Astrocyte (in vitro differentiated cells and primary cell): ENCODE results near the gene ATRNL1. TPM values are rescaled to one million over a fixed set of nuclear protein-coding genes. Genes with fewer than 3 reads are reported as not detected.

Experiments
- DNase-seq: peaks from one replicate; pipeline ENCODE4 v3.0.0-alpha.2; 2010; ENCODE audit warnings: low read depth
- FAIRE-seq: peaks from 2 replicates; lab custom pipeline; 2011; peaks lifted over from hg19 to GRCh38; lab: Jason Lieb, UNC
- H2AFZ ChIP-seq: 2 replicates; pipeline ENCODE4 v1.6.0; 2012; ENCODE audit warnings: low read depth, low read length, inconsistent platforms
- H3K27ac ChIP-seq: 2 replicates; pipeline ENCODE4 v1.5.1; 2011; ENCODE audit warnings: low read depth, low read length, inconsistent platforms
- H3K27me3 ChIP-seq: 2 replicates; pipeline ENCODE4 v1.6.0; 2011; ENCODE audit warnings: low read length, inconsistent platforms; ENCODE audit not compliant: insufficient read depth
- H3K36me3 ChIP-seq: 2 replicates; pipeline ENCODE4 v1.5.1; 2011; ENCODE audit warnings: low read length, inconsistent platforms; ENCODE audit not compliant: insufficient read depth
- H3K4me1 ChIP-seq: 2 replicates; pipeline ENCODE4 v1.5.1; 2011; ENCODE audit warnings: low read length, inconsistent platforms; ENCODE audit not compliant: insufficient read depth
- H3K4me2 ChIP-seq: 2 replicates; pipeline ENCODE4 v1.6.0; 2012; ENCODE audit warnings: low read length, inconsistent platforms
- H3K4me3 ChIP-seq: 2 replicates; pipeline ENCODE4 v1.5.1; 2011; ENCODE audit warnings: low read depth, mild to moderate bottlenecking, low read length, inconsistent platforms; ENCODE audit not compliant: insufficient read depth
- H3K79me2 ChIP-seq: 2 replicates; pipeline ENCODE4 v1.6.0; 2012; ENCODE audit warnings: mild to moderate bottlenecking, low read length, inconsistent platforms; ENCODE audit not compliant: insufficient read depth
- H3K9ac ChIP-seq: 2 replicates; pipeline ENCODE4 v1.6.0; 2012; ENCODE audit warnings: mild to moderate bottlenecking, low read length, inconsistent platforms
- H3K9me3 ChIP-seq: 2 replicates; pipeline ENCODE4 v1.5.1; 2012; ENCODE audit warnings: low read depth, mild to moderate bottlenecking, low read length, inconsistent platforms; ENCODE audit not compliant: insufficient read depth
- H4K20me1 ChIP-seq: 2 replicates; pipeline ENCODE4 v1.6.0; 2012; ENCODE audit warnings: low read length, inconsistent platforms; ENCODE audit not compliant: insufficient read depth
- H3K27ac Mint-ChIP-seq: one replicate; pipeline ENCODE4 v1.8.0; 2021; ENCODE audit warnings: mild to moderate bottlenecking, mixed read lengths; ENCODE audit not compliant: unreplicated experiment
- H3K27me3 Mint-ChIP-seq: one replicate; pipeline ENCODE4 v1.8.0; 2021; ENCODE audit warnings: low read depth, mixed read lengths; ENCODE audit not compliant: unreplicated experiment
- H3K36me3 Mint-ChIP-seq: one replicate; pipeline ENCODE4 v1.8.0; 2021; ENCODE audit warnings: low read depth, mixed read lengths; ENCODE audit not compliant: unreplicated experiment
- H3K4me1 Mint-ChIP-seq: one replicate; pipeline ENCODE4 v1.8.0; 2021; ENCODE audit warnings: low read depth, mixed read lengths; ENCODE audit not compliant: unreplicated experiment
- H3K4me3 Mint-ChIP-seq: one replicate; pipeline ENCODE4 v1.8.0; 2021; ENCODE audit warnings: mild to moderate bottlenecking, moderate library complexity, mixed read lengths; ENCODE audit not compliant: unreplicated experiment
- H3K9me3 Mint-ChIP-seq: one replicate; pipeline ENCODE4 v1.8.0; 2021; ENCODE audit warnings: mild to moderate bottlenecking, mixed read lengths; ENCODE audit not compliant: unreplicated experiment
- CTCF ChIP-seq: IDR thresholded peaks from 2 replicates; pipeline ENCODE4 v1.5.1; 2011; ENCODE audit warnings: low read depth, mild to moderate bottlenecking, inconsistent platforms, low read length, moderate library complexity; ENCODE audit not compliant: insufficient read depth
- EZH2 ChIP-seq: IDR thresholded peaks from 2 replicates; pipeline ENCODE4 v1.6.1; 2012; ENCODE audit warnings: mild to moderate bottlenecking, low read length, inconsistent platforms; ENCODE audit not compliant: insufficient read depth
- total RNA-seq: library from RNA; stranded (reverse); gene quantifications from 2 replicates; pipeline ENCODE4 v1.2.1, GENCODE V29; 2021

The ATRNL1 gene
- total RNA-seq, 1 donor from 2014 or later = 17.5 TPM

- Mint-ChIP-seq H3K27me3 (no peaks in the 10 kb centered on the region), H3K9me3 (no peaks in the 10 kb centered on the region), H3K27ac (no peak overlapping the region), H3K36me3 (no peaks in the 10 kb centered on the region), H3K4me3 (no peak overlapping the region), H3K4me1 (no peaks in the 10 kb centered on the region)
- Histone ChIP-seq H3K4me3 (no peak overlapping the region), H3K9ac (no peak overlapping the region), H2AFZ (no peak overlapping the region), H3K9me3 (no peaks in the 10 kb centered on the region), H4K20me1 (no peaks in the 10 kb centered on the region), H3K27me3 (no peaks in the 10 kb centered on the region), H3K4me1 (no peaks in the 10 kb centered on the region), H3K27ac (no peak overlapping the region), H3K36me3 (no peaks in the 10 kb centered on the region), H3K4me2 (no peak overlapping the region), H3K79me2 (no peaks in the 10 kb centered on the region)
- TF ChIP-seq CTCF (no peak), EZH2 (no peak)
- DNase-seq (no peak), FAIRE-seq (no peak)
These were observed 487.1 kb downstream of the ATRNL1 start for GRCh38 chr10:115580239-115580638.

- Mint-ChIP-seq H3K9me3 (peaks cover 6% of the 10 kb centered on the region), H3K27ac (no peak overlapping the region), H3K4me1 (no peaks in the 10 kb centered on the region), H3K27me3 (no peaks in the 10 kb centered on the region), H3K36me3 (no peaks in the 10 kb centered on the region), H3K4me3 (no peak overlapping the region)
- H3K27ac ChIP-seq = no peak overlapping the region
- DNase-seq (no peak), FAIRE-seq (no peak)
- H4K20me1 ChIP-seq = no peaks in the 10 kb centered on the region
- H3K9ac ChIP-seq = no peak overlapping the region
- H3K27me3 ChIP-seq = no peaks in the 10 kb centered on the region
- no peak overlapping the region for H3K4me3 ChIP-seq
- TF ChIP-seq CTCF (no peak), EZH2 (no peak)
- H3K4me1 ChIP-seq = no peaks in the 10 kb centered on the region
- no peaks in the 10 kb centered on the region for H3K9me3 ChIP-seq
- H3K4me2 ChIP-seq = no peak overlapping the region
- no peak overlapping the region for H2AFZ ChIP-seq
- no peaks in the 10 kb centered on the region for H3K36me3 ChIP-seq
- no peaks in the 10 kb centered on the region for H3K79me2 ChIP-seq
These were observed 499.9 kb downstream of the ATRNL1 start for GRCh38 chr10:115593060-115593459.

GRCh38 chr10:115604627-115605026 lies 511.5 kb downstream of the ATRNL1 start:
- H3K27ac Mint-ChIP-seq = no peak overlapping the region
- no peaks in the 10 kb centered on the region for H4K20me1 ChIP-seq
- TF ChIP-seq CTCF = no peak
- TF ChIP-seq EZH2 = no peak
- DNase-seq (no peak), FAIRE-seq (no peak)
- peaks cover 10% of the 10 kb centered on the region for H3K4me1 Mint-ChIP-seq
- no peaks in the 10 kb centered on the region for H3K27me3 Mint-ChIP-seq
- H3K36me3 Mint-ChIP-seq = no peaks in the 10 kb centered on the region
- H3K4me3 Mint-ChIP-seq = no peak overlapping the region
- H3K4me3 ChIP-seq = no peak overlapping the region
- no peaks in the 10 kb centered on the region for H3K27me3 ChIP-seq
- no peaks in the 10 kb centered on the region for H3K4me1 ChIP-seq
- no peaks in the 10 kb centered on the region for H3K9me3 ChIP-seq
- H3K4me2 ChIP-seq = no peak overlapping the region
- H3K27ac ChIP-seq = no peak overlapping the region
- no peaks in the 10 kb centered on the region for H3K9me3 Mint-ChIP-seq
- H3K79me2 ChIP-seq = no peaks in the 10 kb centered on the region
- no peak overlapping the region for H2AFZ ChIP-seq
- H3K9ac ChIP-seq = no peak overlapping the region
- no peaks in the 10 kb centered on the region for H3K36me3 ChIP-seq
